HG03045 (cell line): ENCODE measurements around the gene LRCOL1.
"Not testable (repeated sequence)": the region's sequence is repeated elsewhere in the genome, so short reads cannot be mapped to it uniquely, and the experiment has no call there.

ENCODE experiments used
- ATAC-seq: cut with Tn5 transposase; IDR thresholded peaks from one replicate; pipeline ENCODE4 v1.9.1; 2021; ENCODE audit warnings: mild to moderate bottlenecking, moderate library complexity; ENCODE audit not compliant: unreplicated experiment

The LRCOL1 gene

GRCh38 chr12:132602572-132603239 is 7.7 kb downstream of the LRCOL1 start:
- ATAC-seq = no peak

- no peak for ATAC-seq
Observed at GRCh38 chr12:132601171-132601883, 9.1 kb downstream of the LRCOL1 start.

- ATAC-seq = no peak
Observed at GRCh38 chr12:132600048-132601032, 10.0 kb downstream of the LRCOL1 start.

GRCh38 chr12:132599502-132599901 is 10.9 kb downstream of the LRCOL1 start:
- not testable (repeated sequence) for ATAC-seq

DNA sequence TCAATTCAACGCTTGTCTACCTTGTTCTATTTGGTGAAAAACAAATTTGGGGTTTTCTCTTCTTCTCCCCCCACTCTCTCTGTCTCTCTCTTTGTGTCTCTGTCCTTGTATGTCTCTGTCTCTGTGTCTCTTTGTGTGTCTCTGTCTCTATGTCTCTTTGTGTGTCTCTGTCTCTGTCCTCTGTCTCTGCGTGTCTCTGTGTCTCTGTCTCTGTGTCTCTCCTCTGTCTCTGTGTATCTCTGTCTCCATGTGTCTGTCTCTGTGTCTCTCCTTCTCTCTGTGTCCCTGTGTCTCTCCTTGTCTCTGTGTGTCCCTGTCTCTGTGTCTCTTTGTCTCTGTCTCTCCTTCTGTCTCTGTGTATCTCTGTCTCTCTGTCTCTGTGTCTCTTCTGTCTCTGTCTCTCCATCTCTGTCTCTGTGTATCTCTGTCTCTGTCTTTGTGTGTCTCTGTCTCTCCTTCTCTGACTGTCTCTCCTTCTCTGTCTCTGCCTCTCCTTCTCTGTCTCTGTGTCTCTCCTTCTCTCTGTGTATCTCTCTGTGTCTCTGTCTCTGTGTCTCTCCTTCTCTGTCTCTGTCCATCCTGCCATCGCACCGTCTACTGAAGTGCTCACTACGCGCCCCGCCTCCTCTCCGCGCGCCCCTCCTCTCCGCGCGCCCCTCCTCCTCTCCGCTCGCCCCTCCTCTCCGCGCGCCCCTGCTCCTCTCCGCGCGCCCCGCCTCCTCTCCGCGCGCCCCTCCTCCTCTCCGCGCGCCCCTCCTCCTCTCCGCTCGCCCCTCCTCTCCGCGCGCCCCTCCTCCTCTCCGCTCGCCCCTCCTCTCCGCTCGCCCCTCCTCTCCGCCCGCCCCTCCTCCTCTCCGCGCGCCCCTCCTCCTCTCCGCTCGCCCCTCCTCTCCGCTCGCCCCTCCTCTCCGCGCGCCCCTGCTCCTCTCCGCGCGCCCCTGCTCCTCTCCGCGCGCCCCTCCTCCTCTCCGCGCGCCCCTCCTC is 12.8 kb downstream of the LRCOL1 start:
- no peak for ATAC-seq

GRCh38 chr12:132596016-132596415 is 14.4 kb downstream of the LRCOL1 start:
- ATAC-seq = no peak

DNA sequence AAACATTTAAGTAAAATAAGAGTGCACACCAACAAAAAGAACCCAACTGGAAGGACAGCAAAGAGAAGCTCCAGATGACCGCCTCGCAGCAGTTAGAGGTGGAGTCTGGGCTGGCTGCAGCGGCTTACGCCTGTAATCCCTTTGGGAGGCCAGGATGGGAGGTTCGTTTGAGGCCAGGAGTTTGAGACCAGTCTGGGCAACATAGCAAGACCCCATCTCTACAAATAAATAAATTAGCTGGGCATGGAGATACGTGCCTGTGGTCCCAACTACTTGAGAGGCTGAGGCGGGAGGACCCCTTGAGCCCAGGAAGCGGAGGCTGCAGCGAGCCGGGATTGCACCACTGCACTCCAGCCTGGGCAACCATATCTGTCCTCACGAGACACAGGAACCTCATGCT is 15.2 kb downstream of the LRCOL1 start:
- ATAC-seq = no peak

- ATAC-seq = no peak
Observed at GRCh38 chr12:132593938-132594358, 16.4 kb downstream of the LRCOL1 start.

- ATAC-seq = no peak
Observed at GRCh38 chr12:132593521-132593920, 16.9 kb downstream of the LRCOL1 start.

GRCh38 chr12:132593071-132593470 is 17.3 kb downstream of the LRCOL1 start:
- no peak for ATAC-seq

- no peak for ATAC-seq
Observed at GRCh38 chr12:132592282-132592970, 18.0 kb downstream of the LRCOL1 start.

GRCh38 chr12:132591107-132591935 is 19.1 kb downstream of the LRCOL1 start:
- ATAC-seq = no peak

- ATAC-seq = no peak
Observed at GRCh38 chr12:132588821-132589669, 21.3 kb downstream of the LRCOL1 start.

DNA sequence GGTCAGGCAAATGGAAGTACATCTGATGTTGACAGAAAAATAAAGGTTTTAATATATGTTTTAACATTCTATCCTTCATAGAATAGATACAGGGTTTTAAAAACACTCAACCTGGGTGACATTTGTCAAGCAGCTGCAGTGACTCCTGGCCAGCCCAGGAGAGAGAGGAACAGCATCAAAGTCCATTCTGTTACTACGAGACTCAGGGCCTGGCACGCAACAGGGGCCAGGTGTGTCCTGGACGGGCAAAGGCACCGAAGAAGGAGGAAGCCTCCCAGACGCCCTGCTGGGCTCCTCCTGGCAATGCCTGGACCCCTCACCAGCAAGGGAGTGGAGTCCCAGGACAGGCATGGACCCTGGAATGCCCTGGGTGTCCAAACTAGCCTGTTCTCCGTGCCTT is 22.1 kb downstream of the LRCOL1 start:
- ATAC-seq = no peak

GRCh38 chr12:132587781-132588180 is 22.6 kb downstream of the LRCOL1 start:
- ATAC-seq = no peak

DNA sequence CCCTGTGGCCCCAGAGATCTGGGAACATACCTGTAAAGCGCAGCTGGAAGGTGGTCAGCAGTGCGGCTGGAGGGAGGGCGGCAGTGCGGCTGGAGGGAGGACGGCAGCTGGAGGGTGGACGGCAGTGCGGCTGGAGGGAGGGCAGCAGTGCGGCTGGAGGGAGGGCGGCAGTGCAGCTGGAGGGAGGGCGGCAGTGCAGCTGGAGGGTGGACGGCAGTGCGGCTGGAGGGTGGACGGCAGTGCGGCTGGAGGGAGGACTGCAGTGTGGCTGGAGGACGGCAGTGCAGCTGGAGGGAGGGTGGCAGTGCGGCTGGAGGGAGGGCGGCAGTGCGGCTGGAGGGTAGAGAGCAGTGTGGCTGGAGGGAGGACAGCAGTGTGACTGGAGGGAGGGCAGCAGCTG is 23.5 kb downstream of the LRCOL1 start:
- no peak for ATAC-seq

GRCh38 chr12:132585177-132585576 is 25.2 kb downstream of the LRCOL1 start:
- no peak for ATAC-seq

DNA sequence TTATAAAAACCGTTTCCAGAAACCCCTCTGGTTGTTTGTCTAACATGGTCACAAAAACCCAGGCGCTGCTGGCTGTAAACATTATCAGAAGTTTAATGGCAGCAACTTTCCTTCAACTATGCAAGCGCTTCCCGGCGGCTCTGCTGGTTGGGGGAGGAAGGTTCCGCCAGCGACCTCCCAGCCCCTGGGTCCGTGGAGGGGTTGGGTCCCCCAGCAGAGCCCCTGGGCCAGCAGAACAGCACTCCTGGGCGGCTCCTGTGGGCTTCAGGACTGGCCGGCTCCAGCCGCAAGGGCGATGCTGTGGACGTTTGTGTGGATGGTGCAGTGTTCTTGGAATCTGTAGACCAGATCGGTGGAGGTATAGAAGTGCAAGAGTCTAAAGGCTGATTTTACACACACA is 26.0 kb downstream of the LRCOL1 start:
- ATAC-seq = no peak
